Endodermal cell (in vitro differentiated cells): ENCODE results near the gene QTRT2. TPM values are rescaled to one million over a fixed set of nuclear protein-coding genes. Genes with fewer than 3 reads are reported as not detected.

Experiments
- DNase-seq: peaks from one replicate; pipeline ENCODE4 v3.0.0-alpha.2; 2017
- H3K27ac ChIP-seq: 2 replicates; pipeline ENCODE4 v1.5.1; 2013; ENCODE audit warnings: mild to moderate bottlenecking, low read depth, low read length, moderate library complexity
- H3K27me3 ChIP-seq: 2 replicates; pipeline ENCODE4 v1.6.1; 2013; ENCODE audit warnings: mild to moderate bottlenecking, low read length, moderate library complexity; ENCODE audit not compliant: insufficient read depth, control insufficient read depth, poor library complexity, severe bottlenecking
- H3K36me3 ChIP-seq: 2 replicates; pipeline ENCODE4 v1.7.0; 2013; ENCODE audit warnings: mild to moderate bottlenecking, low read length, moderate library complexity; ENCODE audit not compliant: control insufficient read depth, insufficient read depth
- H3K4me1 ChIP-seq: one replicate; pipeline ENCODE4 v1.7.0; 2013; ENCODE audit warnings: low read length; ENCODE audit not compliant: control insufficient read depth, insufficient read depth
- H3K4me3 ChIP-seq: 2 replicates; pipeline ENCODE4 v1.5.1; 2013; ENCODE audit warnings: mild to moderate bottlenecking, low read length, moderate library complexity
- H3K9ac ChIP-seq: 2 replicates; pipeline ENCODE4 v1.6.1; 2013; ENCODE audit warnings: mild to moderate bottlenecking, low read length, moderate library complexity; ENCODE audit not compliant: poor library complexity, severe bottlenecking; ENCODE audit errors: extremely low read depth
- H3K9me3 ChIP-seq: 2 replicates; pipeline ENCODE4 v1.6.1; 2013; ENCODE audit warnings: mild to moderate bottlenecking, low read length, moderate library complexity; ENCODE audit not compliant: control insufficient read depth
- H3K27ac Mint-ChIP-seq: 2 replicates; pipeline ENCODE4 v1.8.0; 2020; ENCODE audit warnings: mixed read lengths
- H3K27me3 Mint-ChIP-seq: 2 replicates; pipeline ENCODE4 v1.8.0; 2021; ENCODE audit warnings: mild to moderate bottlenecking, mixed read lengths; ENCODE audit not compliant: insufficient read depth
- H3K36me3 Mint-ChIP-seq: 2 replicates; pipeline ENCODE4 v1.8.0; 2020; ENCODE audit warnings: low read depth, mixed read lengths
- H3K4me1 Mint-ChIP-seq: 2 replicates; pipeline ENCODE4 v1.8.0; 2020; ENCODE audit warnings: mixed read lengths
- H3K4me3 Mint-ChIP-seq: 2 replicates; pipeline ENCODE4 v1.8.0; 2020; ENCODE audit warnings: mild to moderate bottlenecking, moderate library complexity, mixed read lengths
- H3K9me3 Mint-ChIP-seq: 2 replicates; pipeline ENCODE4 v1.8.0; 2020; ENCODE audit warnings: mild to moderate bottlenecking, mixed read lengths
- WGBS, 2 experiments: methylation state at CpG; one replicate each; pipeline versions ENCODE4 v1.1.5 to v1.1.7; 2013; ENCODE audit warnings: missing lambda C conversion rate in 2 of 2, mixed read lengths in 1 of 2; ENCODE audit not compliant: insufficient coverage in 1 of 2, insufficient read length in 1 of 2; 5-methylcytosine and 5-hydroxymethylcytosine counted together
- total RNA-seq, 2 donors: library from RNA; stranded (reverse); fragmentation: NEBNext Ultra II Directional in 1 of 2; extraction: Animal tissue kit (Norgen Biotek cat#: 25700) in 1 of 2; gene quantifications; 2 replicates in 1 of 2; 3 replicates in 1 of 2; pipeline ENCODE4 v1.2.1, GENCODE V29; 2021
- TF ChIP-seq, protein P1 (sequence below): fragments of 200-600 bp; sonication (generic); conservative IDR thresholded peaks from 2 replicates; pipeline ENCODE4 v1.5.0; 2021; ENCODE audit warnings: antibody characterized with exemption, mild to moderate bottlenecking

QTRT2 gene
- total RNA-seq, 2 donors from 2014 or later, result 33.0 to 37.7 TPM

DNA sequence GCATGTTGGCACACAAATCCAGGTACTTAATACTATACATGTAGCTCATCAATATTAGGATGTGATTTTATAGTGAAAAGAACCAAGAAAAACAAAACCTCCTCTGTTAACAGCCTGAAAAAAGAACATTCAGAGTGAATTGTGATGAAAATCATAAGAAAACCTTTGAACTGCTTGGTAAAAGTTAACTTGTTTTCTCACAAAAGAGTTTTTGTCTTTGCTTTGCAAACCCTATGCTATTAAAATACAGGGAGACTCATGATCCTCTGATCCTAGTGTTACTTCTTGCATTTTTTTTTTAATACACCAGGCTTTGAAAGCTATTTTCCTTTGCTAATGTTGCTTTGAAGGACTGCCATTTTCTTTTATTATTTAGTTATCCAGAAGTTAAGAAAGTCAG is 23.7 kb downstream of the QTRT2 start:
- no peaks in the 10 kb centered on the region for H3K27me3 Mint-ChIP-seq
- Histone ChIP-seq H3K9ac (no peak overlapping the region), H3K27ac (no peak overlapping the region), H3K9me3 (no peaks in the 10 kb centered on the region), H3K4me3 (no peak overlapping the region), H3K36me3 (peaks cover 90% of the 10 kb centered on the region), H3K27me3 (no peaks in the 10 kb centered on the region), H3K4me1 (no peaks in the 10 kb centered on the region)
- H3K9me3 Mint-ChIP-seq, result no peaks in the 10 kb centered on the region
- no peak for DNase-seq
- H3K4me3 Mint-ChIP-seq, result no peak overlapping the region
- TF ChIP-seq, protein P1, sequence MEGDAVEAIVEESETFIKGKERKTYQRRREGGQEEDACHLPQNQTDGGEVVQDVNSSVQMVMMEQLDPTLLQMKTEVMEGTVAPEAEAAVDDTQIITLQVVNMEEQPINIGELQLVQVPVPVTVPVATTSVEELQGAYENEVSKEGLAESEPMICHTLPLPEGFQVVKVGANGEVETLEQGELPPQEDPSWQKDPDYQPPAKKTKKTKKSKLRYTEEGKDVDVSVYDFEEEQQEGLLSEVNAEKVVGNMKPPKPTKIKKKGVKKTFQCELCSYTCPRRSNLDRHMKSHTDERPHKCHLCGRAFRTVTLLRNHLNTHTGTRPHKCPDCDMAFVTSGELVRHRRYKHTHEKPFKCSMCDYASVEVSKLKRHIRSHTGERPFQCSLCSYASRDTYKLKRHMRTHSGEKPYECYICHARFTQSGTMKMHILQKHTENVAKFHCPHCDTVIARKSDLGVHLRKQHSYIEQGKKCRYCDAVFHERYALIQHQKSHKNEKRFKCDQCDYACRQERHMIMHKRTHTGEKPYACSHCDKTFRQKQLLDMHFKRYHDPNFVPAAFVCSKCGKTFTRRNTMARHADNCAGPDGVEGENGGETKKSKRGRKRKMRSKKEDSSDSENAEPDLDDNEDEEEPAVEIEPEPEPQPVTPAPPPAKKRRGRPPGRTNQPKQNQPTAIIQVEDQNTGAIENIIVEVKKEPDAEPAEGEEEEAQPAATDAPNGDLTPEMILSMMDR, result no peak
- H3K27ac Mint-ChIP-seq, result no peak overlapping the region
- peaks cover 9% of the 10 kb centered on the region for H3K4me1 Mint-ChIP-seq
- peaks cover 87% of the 10 kb centered on the region for H3K36me3 Mint-ChIP-seq

DNA sequence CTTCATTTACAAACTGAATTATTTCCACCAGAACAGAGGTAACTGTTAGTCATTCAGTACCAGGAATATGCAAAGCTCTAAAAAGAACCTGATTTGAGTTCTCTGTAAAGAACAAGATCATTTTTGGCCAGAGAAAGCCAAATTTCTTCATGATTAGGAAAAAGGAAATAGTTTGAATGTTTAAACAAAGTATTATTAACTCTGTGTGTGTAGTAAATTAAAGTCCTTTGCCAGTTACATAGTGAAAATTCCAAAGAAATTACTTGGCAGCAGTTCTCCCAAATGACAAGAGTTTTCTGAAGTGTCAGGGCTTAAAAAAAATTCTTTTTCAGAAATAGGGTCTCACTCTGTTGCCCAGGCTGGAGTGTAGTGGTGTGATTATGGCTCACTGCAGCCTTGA is 24.5 kb downstream of the QTRT2 start:
- no peak overlapping the region for H3K9ac ChIP-seq
- H3K4me1 ChIP-seq, result no peaks in the 10 kb centered on the region
- H3K36me3 Mint-ChIP-seq, result peaks cover 86% of the 10 kb centered on the region
- H3K27ac Mint-ChIP-seq, result no peak overlapping the region
- H3K4me1 Mint-ChIP-seq, result peaks cover 9% of the 10 kb centered on the region
- H3K9me3 Mint-ChIP-seq, result no peaks in the 10 kb centered on the region
- no peak overlapping the region for H3K27ac ChIP-seq
- DNase-seq, result no peak
- TF ChIP-seq, protein P1, result no peak
- H3K27me3 Mint-ChIP-seq, result no peaks in the 10 kb centered on the region
- no peaks in the 10 kb centered on the region for H3K27me3 ChIP-seq
- no peak overlapping the region for H3K4me3 Mint-ChIP-seq
- H3K36me3 ChIP-seq, result peaks cover 89% of the 10 kb centered on the region
- H3K4me3 ChIP-seq, result no peak overlapping the region
- H3K9me3 ChIP-seq, result no peaks in the 10 kb centered on the region

DNA sequence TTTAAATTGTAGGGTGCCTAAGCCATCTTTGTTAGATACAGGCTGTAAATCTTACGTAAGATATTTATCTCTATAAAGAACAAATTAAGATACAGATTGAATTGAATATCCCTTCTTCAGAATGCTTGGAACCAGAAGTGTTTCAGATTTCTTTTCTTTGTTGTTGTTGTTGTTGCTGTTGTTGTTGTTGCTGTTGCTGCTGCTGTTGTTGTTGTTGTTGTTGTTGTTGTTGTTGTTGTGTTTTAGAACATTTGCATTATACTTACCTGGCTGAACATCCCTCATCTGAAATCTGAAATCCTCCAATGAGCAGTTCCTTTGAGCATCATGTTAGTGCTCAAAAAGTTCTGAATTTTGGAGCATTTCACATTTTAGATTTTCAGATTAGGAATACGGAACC is 26.6 kb downstream of the QTRT2 start:
- Histone ChIP-seq H3K27me3 (no peaks in the 10 kb centered on the region), H3K4me1 (no peaks in the 10 kb centered on the region), H3K36me3 (peaks cover 91% of the 10 kb centered on the region), H3K27ac (no peak overlapping the region), H3K4me3 (no peak overlapping the region), H3K9me3 (peaks cover 8% of the 10 kb centered on the region), H3K9ac (no peak overlapping the region)
- Mint-ChIP-seq H3K27me3 (no peaks in the 10 kb centered on the region), H3K4me3 (no peak overlapping the region), H3K4me1 (peaks cover 9% of the 10 kb centered on the region), H3K9me3 (peaks cover 3% of the 10 kb centered on the region), H3K36me3 (peaks cover 89% of the 10 kb centered on the region), H3K27ac (peak overlapping the region; percentile 72)
- DNase-seq, result no peak
- TF ChIP-seq, protein P1, result no peak
- WGBS, 2 experiments, result 100% methylated on average over 1 of the region's 2 CpGs
